AG09319 (cell line): ENCODE results near the gene CDC42.

Experiments
- DNase-seq: peaks from one replicate; pipeline ENCODE4 v3.0.0-alpha.2; 2010; ENCODE audit warnings: low read depth; ENCODE audit errors: extremely low read depth
- CTCF ChIP-seq: IDR thresholded peaks from 2 replicates; pipeline ENCODE4 v1.5.1; 2011; ENCODE audit warnings: low read depth, mild to moderate bottlenecking, inconsistent platforms, low read length, moderate library complexity

CDC42 gene

GRCh38 chr1:22115286-22115685 is 62.8 kb downstream of the CDC42 start:
- no peak for TF ChIP-seq CTCF
- no peak for DNase-seq

GRCh38 chr1:22117238-22117637 is 64.7 kb downstream of the CDC42 start:
- no peak for TF ChIP-seq CTCF

GRCh38 chr1:22117851-22118250 is 65.3 kb downstream of the CDC42 start:
- TF ChIP-seq CTCF, result no peak

More at GRCh38 chr1:22117238-22117637, 64.7 kb downstream of the CDC42 start:
- no peak for DNase-seq

GRCh38 chr1:22118291-22118992 is 65.9 kb downstream of the CDC42 start:
- no peak for DNase-seq
- TF ChIP-seq CTCF, result no peak

More at GRCh38 chr1:22117851-22118250, 65.3 kb downstream of the CDC42 start:
- no peak for DNase-seq

GRCh38 chr1:22119626-22120468 is 67.3 kb downstream of the CDC42 start:
- no peak for TF ChIP-seq CTCF
- no peak for DNase-seq

- DNase-seq, result no peak
Measured at GRCh38 chr1:22120469-22120790, 67.9 kb downstream of the CDC42 start.

More at GRCh38 chr1:22120469-22120790, 67.9 kb downstream of the CDC42 start:
- TF ChIP-seq CTCF, result no peak
